Activated CD4-positive, alpha-beta T cell treated with anti-CD3 and anti-CD28 coated beads, Interleukin-2, Interleukin-6, amounts not matched to agents 100 ng/mL and 50 ng/mL, durations not matched to agents 16 hours and 8 hours (primary cell): Measurements from ENCODE around the gene BOD1L2.

Source experiments
- DNase-seq: peaks from one replicate; pipeline ENCODE4 v3.0.0-alpha.2; 2020

BOD1L2 gene

DNA sequence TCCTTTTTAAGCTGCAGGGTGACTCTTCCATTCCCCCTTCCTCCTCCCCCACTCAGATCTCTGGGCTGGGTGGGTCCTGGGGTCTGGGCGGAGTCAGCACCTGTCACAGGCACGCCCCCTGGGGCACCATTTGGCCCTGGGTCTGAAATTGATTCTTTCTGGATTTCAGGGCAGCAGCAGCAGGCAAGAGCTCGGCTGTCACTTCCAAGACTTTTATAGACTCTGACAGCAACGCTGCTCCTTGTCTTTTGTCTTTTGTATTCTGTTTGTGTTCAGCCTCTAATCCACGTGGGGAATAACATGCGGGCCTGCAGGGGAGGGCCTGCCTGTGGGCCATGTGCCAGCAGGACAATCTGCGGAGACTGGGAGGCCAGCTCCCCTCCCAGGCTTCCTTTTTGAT lies 3.9 kb downstream of the BOD1L2 start:
- no peak for DNase-seq

DNA sequence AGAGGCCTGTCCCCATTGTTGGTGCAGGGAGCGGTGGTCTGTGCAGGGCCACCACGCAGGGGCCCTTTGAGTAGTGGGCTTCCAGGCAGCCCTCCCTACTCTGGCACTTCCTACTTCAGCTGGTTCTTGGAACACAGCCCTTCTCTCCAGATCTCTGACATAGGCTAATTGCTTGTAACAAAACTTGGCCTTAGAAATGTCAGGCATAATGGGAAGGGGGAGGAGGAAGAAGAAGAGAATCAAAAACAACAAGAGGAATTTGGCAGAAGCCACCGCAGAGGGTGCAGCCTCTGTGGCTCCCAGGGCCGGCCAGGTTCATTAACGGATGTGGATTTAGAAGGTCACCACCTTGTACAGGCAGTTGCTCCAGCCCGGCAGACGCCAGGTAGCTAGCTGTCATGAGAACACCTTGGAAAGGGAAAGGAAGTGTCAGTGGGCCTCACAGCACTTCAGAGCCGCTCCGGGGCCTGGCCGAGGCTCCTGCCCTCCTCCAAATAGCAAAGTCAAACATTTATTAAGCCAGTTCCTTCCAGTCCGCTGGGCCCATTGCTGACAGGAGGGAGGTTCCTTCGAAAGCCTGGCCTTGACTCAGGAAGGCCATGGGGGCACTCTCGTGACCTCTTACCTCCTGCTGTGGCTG lies 7.4 kb downstream of the BOD1L2 start:
- no peak for DNase-seq

DNA sequence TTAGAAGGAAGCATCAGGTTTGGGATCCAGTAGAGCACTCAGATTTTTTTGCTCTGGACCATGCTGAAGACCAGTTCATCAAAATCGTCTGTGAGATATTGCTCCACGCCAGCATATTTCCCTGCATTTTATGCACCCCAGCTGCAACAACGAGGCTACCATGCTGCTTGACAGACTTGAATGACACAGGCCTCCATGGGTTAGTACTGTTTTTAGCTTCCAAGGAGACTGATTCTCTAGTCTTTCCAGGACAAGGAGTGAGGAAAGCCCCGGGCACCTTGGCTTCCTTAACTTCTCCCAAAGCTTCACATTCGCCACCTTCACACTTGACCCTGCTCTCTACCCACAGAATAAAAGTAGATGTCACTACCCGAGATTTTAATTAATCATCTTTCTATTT lies 17.5 kb downstream of the BOD1L2 start:
- DNase-seq = no peak

DNA sequence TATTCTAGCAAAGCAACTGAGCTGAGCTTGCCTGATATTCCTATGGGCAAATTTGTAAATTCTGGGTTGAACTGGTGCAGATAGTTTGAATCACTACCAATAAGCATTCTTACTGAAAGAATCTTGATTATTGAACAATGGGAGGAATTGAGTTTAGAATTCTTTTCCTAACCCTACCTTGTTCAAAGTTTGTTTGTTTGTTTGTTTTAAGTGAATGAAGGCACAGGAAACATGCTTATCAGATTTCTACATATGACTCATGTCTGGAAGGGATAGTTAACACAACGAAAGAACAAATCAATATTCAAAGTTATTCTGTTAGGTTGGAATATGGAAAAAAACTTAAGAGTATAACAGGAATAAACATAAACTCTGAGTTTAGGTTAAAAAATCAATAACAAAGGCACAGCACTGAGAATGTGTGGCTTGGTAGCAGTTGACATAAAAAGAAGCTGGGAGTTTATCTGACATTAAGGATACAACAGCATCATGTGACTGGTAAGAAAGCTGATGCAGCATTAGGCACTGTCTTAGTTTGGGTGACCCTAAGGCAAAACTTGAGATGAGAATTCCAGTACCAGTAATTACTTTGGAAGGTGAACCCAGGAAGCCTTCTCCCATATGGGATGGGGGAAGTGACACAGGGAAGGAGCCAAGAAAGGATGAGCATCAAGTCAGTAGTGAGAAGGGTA lies 20.9 kb downstream of the BOD1L2 start:
- DNase-seq = no peak

DNA sequence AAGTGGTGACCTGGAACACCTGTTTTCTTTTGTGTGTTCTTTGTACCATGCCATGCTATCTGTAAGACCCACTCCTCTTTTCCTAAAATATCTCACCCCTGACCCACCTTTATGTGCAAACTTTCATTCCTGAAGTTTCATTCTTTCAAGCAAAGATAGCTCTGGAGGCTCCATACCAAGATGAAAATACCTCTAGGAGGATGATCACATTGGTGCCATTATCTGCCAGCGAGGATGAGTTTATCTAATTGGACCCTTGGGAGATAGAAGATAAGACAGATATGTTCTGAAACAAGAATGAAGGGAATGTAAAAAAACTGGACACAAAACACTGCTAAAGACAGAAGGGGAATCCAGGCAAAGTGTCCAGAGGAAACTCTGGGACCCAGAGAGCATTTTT lies 24.1 kb downstream of the BOD1L2 start:
- DNase-seq = no peak

DNA sequence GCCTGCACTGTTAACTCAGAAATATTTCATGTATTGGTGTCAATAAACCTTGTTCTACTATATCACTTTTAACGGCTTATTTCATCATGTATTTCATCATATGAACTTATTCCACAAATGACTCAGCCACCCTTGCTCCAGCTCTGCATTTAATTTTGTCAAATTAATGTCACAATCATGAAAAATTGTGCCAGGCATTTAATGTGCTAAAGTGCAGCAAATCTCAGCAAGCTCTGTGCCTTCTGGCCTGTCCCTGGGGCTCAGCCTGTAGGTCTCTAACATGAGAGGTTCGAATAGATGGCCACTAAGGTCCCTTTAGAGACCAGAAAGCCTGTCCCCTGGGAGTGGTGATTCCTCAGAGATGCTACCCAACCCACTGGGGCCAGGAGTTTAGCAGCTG lies 28.6 kb downstream of the BOD1L2 start:
- DNase-seq = no peak

DNA sequence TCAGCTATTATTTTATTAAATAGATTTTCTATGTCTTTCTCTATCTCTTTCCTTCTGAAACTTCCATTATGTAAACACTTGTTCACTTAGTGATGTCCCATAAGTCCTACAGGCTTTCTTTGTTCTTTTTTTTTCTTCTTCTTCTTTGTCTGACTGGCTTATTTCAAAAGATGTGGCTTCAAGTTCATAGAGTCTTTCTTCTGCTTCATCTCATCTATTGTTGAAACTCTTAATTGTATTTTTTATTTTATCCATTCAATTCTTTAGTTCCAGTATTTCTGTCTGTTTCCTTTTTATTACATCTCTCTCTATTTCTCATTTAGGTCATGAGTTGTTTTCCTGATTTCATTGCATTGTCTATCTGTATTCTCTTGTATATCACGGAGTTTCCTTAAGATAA lies 38.5 kb downstream of the BOD1L2 start:
- DNase-seq = no peak

DNA sequence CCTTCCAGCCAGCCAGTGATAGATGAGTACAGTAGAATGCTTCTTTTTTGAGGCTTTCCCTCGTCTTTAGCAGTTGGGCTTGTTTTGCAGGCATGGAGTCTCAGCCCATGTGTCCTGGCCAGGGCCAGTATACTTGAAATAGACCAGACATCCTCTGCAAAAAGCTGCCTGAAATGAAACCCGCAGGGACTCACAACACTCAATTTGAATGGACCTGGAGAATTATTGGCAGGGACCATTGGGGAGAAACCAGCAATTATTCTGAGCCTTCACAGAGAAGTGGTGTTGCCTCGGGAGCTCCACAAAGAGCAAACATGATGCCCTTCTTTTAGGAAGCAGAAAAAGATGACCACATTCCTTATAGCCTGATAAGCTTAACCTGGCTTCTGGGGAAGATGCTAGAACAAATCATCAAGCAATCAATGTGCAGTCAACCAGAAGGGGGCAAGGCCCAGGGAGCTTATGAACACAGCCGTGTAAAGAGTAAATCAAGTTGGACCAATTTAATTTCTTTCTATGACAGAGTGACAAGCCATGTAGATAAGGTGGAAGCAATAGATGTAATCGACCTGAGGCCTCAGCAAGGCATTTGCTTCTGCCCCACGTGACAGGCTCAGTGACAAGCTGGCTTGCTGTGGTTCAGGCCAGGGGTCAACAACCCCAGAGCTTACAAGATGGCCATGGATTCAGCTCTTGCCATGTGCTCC lies 42.1 kb downstream of the BOD1L2 start:
- DNase-seq = no peak

DNA sequence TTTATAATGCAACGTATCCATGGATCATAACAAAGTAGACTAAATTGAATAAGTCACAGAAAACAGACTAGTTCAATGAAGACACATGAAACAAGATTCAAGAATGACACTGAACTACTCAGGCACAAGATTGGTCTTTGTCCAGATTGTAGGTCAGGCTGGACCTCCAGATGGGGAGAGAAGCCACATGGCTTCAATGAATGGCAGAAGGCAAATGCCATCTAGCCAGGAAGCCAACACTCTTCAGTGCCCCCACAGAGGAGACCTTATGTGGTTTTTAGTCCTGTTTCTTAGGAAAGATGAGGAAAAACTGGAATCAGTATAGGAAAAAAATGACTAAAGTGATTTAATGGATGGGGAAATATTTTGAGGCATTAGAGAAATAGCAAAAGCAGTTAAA lies 43.1 kb downstream of the BOD1L2 start:
- no peak for DNase-seq

DNA sequence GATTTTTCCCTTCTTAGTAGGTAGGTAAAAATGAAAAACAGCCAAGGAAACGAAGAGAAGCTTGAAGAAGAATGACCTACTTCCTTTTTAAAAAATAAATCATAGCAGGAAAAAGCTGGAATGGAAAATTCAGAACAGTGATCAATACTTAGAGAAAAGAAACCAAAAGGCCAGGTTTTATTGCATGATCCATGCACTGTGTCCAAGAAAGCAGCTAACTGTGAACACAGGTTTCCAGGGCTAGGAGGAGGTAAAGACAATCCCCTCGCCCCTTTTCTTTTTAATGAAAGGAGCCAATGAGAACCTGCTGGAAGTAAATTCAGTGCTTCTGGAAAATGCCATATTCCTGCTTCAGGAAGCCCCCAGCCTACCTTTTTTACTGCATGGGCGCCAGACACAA lies 47.2 kb downstream of the BOD1L2 start:
- DNase-seq = no peak

DNA sequence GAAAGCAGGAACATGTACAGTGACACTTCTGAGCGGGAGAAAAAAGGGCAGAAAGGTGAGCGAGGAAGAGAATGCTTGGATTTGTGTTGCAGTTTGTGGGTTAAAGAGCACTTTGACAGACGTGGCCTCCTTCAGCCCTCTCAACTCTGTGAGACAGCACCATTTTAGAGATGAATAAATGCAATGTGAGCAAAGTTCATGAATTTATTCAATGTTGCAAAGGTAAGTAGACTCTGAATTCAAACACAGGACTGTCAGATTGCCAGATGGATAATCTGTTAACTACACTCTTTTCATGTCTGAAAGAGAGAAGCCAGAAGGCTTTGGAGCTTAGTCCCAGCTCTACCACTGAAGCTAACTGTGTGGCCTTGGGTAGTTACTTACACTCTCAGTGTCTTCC lies 47.7 kb downstream of the BOD1L2 start:
- no peak for DNase-seq

DNA sequence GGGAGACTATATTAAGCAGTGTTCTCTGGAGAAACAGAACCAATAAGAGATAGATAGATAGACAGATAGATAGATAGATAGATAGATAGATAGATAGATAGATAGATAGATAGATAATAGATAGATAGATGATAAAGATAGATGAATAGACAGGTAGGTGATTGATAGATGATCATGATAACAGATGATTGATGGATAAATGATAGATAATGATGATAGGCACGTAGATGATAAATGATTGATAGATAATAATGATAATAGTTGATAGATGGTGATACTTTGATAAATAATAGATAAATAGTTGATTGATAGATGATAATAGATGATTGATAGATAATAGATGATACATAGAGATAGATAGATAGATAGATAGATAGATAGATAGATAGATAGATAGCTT lies 48.5 kb downstream of the BOD1L2 start:
- DNase-seq = no peak

DNA sequence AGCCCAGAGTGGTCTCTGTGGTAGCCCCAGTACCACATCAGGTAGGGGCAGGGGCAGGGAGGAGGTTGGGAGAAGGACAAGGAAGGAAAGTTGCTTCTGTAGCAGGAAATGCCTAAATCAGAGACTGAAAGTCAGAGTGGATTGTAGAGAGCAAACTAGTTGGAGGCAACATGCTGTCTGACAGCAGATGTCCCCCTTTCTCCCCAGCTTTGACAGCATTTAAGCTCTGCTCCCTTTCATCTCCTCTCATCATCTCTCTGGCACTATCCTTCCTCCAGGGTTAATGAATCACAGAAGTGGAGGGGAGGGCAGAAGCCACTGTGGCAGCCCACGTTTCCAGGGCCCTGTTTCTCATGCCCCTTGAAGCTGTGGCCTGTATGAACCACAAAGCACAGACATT lies 50.4 kb downstream of the BOD1L2 start:
- DNase-seq = no peak

DNA sequence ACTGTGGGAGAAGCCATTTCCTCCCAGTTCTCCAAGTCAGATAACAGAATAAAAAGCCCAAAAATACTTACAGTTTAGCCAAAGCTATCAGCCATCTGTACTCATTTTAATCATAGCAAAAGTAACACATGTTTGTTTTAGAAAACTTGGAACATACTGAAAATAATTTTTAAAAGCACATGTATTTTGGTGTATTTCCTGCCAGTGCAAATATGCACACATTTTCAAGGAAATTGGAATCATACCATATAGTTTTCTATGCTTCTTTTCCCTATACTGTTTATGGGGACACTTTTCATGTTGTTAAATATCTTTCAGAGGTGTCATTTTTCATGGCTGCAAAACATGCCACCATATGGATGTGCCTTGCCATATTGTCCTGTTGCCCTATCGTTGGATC lies 51.2 kb downstream of the BOD1L2 start:
- no peak for DNase-seq
